Endothelial cell (in vitro differentiated cells): Measurements from ENCODE around the gene LILRB2. TPM values are rescaled to one million over a fixed set of nuclear protein-coding genes. Genes with fewer than 3 reads are reported as not detected.

Experiments
- DNase-seq: peaks from one replicate; pipeline ENCODE4 v3.0.0; 2021; ENCODE audit warnings: low spot score
- H3K27ac Mint-ChIP-seq: one replicate; pipeline ENCODE4 v1.8.0; 2021; ENCODE audit warnings: mixed read lengths, inconsistent platforms; ENCODE audit not compliant: unreplicated experiment
- H3K27me3 Mint-ChIP-seq: one replicate; pipeline ENCODE4 v1.8.0; 2021; ENCODE audit warnings: mild to moderate bottlenecking, moderate library complexity, mixed read lengths, inconsistent platforms; ENCODE audit not compliant: unreplicated experiment
- H3K36me3 Mint-ChIP-seq: one replicate; pipeline ENCODE4 v1.8.0; 2021; ENCODE audit warnings: mild to moderate bottlenecking, low read depth, mixed read lengths, inconsistent platforms; ENCODE audit not compliant: unreplicated experiment
- H3K4me1 Mint-ChIP-seq: one replicate; pipeline ENCODE4 v1.8.0; 2021; ENCODE audit warnings: mild to moderate bottlenecking, mixed read lengths, inconsistent platforms; ENCODE audit not compliant: unreplicated experiment
- H3K4me3 Mint-ChIP-seq: one replicate; pipeline ENCODE4 v1.8.0; 2021; ENCODE audit warnings: mild to moderate bottlenecking, mixed read lengths, inconsistent platforms; ENCODE audit not compliant: unreplicated experiment
- H3K9me3 Mint-ChIP-seq: one replicate; pipeline ENCODE4 v1.8.0; 2021; ENCODE audit warnings: mixed read lengths, inconsistent platforms; ENCODE audit not compliant: unreplicated experiment
- total RNA-seq: library from RNA; stranded (reverse); fragmentation: NEBNext Ultra II Directional; extraction: Animal tissue kit (Norgen Biotek cat#: 25700); gene quantifications from one replicate; pipeline ENCODE4 v1.2.1, GENCODE V29; 2021; ENCODE audit not compliant: unreplicated experiment
- TF ChIP-seq, protein P1 (sequence below): fragments of 200-600 bp; sonication (generic); IDR thresholded peaks from one replicate; pipeline ENCODE4 v1.5.0; 2021; ENCODE audit warnings: antibody characterized with exemption; ENCODE audit not compliant: unreplicated experiment

LILRB2 gene
- total RNA-seq, 1 donor from 2014 or later, result not detected

DNA sequence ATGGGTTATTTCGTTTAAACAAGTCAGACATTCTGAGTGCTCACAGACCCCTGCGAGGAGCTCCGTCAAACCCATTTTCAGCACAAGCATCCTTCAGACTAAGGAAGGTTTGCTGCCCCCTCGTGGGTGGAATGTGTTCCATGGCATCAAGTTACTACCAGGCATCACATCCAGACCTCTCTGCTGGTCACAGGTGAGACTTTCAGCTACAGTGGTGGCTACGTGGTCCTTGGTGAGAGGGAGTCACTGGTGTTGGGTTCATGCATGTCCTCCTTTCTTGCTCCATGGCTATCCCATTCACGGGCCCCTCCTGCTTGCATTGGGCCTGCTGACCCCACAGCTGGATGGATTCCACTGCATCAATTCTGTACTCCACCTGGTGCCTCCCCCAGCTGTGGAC is 14.8 kb downstream of the LILRB2 start:
- H3K9me3 Mint-ChIP-seq, result no peaks in the 10 kb centered on the region
- DNase-seq, result peak; percentile 88
- H3K36me3 Mint-ChIP-seq, result no peaks in the 10 kb centered on the region
- TF ChIP-seq, protein P1, sequence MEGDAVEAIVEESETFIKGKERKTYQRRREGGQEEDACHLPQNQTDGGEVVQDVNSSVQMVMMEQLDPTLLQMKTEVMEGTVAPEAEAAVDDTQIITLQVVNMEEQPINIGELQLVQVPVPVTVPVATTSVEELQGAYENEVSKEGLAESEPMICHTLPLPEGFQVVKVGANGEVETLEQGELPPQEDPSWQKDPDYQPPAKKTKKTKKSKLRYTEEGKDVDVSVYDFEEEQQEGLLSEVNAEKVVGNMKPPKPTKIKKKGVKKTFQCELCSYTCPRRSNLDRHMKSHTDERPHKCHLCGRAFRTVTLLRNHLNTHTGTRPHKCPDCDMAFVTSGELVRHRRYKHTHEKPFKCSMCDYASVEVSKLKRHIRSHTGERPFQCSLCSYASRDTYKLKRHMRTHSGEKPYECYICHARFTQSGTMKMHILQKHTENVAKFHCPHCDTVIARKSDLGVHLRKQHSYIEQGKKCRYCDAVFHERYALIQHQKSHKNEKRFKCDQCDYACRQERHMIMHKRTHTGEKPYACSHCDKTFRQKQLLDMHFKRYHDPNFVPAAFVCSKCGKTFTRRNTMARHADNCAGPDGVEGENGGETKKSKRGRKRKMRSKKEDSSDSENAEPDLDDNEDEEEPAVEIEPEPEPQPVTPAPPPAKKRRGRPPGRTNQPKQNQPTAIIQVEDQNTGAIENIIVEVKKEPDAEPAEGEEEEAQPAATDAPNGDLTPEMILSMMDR, result peak; percentile 91
- H3K27me3 Mint-ChIP-seq, result peaks cover 3% of the 10 kb centered on the region
- H3K4me1 Mint-ChIP-seq, result no peaks in the 10 kb centered on the region
- no peak overlapping the region for H3K27ac Mint-ChIP-seq
- H3K4me3 Mint-ChIP-seq, result no peak overlapping the region

DNA sequence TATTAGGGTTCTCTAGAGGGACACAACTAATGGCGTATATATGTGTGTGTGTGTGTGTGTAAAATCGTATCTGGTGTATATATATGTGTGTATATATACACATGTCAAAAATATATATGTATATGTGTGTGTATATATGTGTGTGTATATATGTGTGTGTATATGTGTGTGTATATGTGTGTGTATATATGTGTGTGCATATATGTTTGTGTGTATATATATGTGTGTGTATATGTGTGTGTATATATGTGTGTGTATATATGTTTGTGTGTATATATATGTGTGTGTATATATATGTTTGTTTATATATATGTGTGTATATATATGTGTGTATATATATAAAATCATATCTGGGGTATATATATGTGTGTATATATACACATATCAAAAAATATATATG is 18.4 kb downstream of the LILRB2 start:
- H3K27me3 Mint-ChIP-seq, result no peaks in the 10 kb centered on the region
- DNase-seq, result no peak
- H3K36me3 Mint-ChIP-seq, result no peaks in the 10 kb centered on the region
- H3K4me3 Mint-ChIP-seq, result no peak overlapping the region
- no peaks in the 10 kb centered on the region for H3K4me1 Mint-ChIP-seq
- no peaks in the 10 kb centered on the region for H3K9me3 Mint-ChIP-seq
- TF ChIP-seq, protein P1, result no peak
- H3K27ac Mint-ChIP-seq, result no peak overlapping the region

DNA sequence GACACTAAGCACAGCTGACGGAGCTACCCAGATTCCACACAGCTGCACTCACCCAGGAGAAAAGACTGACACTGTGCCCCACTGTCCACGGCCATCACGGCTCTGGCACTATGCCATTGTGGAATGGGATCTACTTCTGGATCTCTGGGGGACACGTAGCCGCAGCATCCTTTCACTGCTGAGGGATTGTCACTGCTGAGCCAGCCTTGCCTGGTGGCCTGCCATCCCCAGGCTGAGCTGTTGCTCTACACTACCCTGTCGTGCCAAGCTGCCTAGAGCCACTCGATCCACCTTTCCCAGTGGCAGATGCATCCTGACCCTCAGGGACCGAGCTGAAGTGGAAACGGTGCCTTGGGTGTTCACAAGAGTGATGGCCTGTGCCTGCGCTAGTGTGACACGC is 18.8 kb downstream of the LILRB2 start:
- Mint-ChIP-seq H3K27me3 (no peaks in the 10 kb centered on the region), H3K9me3 (no peaks in the 10 kb centered on the region), H3K36me3 (no peaks in the 10 kb centered on the region), H3K4me1 (no peaks in the 10 kb centered on the region), H3K4me3 (no peak overlapping the region), H3K27ac (no peak overlapping the region)
- TF ChIP-seq, protein P1, result no peak
- no peak for DNase-seq

DNA sequence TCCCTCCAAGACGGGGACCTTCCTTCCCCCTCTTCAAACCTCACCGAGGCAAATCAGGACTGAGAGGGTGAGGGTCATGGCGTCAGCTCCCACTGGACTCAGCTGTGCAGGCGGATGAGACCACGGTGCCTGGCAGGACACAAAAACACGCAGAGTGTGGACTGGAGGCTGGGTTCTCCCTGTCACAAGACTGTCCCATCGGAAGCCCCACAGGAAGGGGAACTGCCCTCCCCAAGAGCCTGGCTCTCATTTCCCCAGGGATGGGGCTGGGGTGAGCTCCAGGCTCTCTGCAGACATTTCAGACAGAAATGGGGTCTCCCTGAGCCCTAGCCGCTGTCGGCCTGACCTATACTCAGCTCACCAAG is 23.8 kb downstream of the LILRB2 start, which contains the start of gene LILRB5:
LILRB5 (minus strand) TSS at position 158 of the 365 bp plus-strand sequence; CDS start at position 78, 80 bp downstream.
- DNase-seq, result no peak
- Mint-ChIP-seq H3K9me3 (no peaks in the 10 kb centered on the region), H3K4me3 (no peak within 1 kb of the TSS), H3K4me1 (peaks cover 4% of the 10 kb centered on the region), H3K27me3 (peaks cover 2% of the 10 kb centered on the region), H3K36me3 (no peaks in the 10 kb centered on the region), H3K27ac (no peak within 1 kb of the TSS)
- TF ChIP-seq, protein P1, result no peak

DNA sequence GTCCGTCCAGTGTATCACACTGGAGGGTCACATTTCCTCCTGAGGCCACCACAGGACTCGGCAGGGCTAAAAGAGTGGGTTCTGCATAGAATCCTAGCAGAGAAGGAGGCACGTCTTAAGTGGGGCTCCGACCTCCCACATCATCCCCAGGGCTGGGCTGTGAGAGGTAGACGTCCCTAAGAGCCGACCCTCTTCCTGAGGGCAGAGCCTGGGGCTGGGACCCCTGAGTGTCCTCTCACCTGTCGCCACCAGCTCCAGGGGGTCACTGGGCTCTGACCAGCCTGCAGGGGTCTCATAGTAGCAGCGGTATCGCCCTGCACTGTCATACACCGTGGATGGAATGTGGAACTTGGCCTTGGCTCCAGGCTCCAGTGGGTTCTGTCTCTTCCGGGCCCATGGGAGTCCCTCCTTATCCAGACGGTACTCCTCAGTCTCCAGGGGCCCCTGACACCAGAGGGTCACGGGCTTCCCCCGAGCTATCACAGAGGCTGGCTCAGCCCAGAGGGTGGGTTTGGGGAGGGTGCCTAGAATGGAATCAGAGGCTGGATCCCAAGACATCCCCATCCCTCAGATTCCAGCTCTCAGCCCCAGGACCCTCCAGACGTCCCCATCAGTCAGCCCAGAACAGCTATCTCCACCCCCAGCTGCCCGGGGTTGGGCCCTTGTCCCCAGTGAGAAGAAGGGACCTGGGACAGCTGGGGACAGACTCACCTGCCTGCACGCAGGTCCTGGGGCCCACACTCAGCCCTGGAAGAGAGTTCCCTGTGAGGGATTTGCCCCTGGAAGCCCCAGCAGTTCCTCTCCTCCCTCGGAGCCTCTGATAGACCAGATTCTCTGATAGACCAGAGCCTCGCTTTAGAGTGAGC is 24.4 kb downstream of the LILRB2 start:
- TF ChIP-seq, protein P1, result no peak
- Mint-ChIP-seq H3K27me3 (peaks cover 2% of the 10 kb centered on the region), H3K4me3 (no peak overlapping the region), H3K27ac (no peak overlapping the region), H3K4me1 (peaks cover 4% of the 10 kb centered on the region), H3K9me3 (no peaks in the 10 kb centered on the region), H3K36me3 (no peaks in the 10 kb centered on the region)
- DNase-seq, result no peak
